ENCODE measurements around the gene PLCB1.

DNA sequence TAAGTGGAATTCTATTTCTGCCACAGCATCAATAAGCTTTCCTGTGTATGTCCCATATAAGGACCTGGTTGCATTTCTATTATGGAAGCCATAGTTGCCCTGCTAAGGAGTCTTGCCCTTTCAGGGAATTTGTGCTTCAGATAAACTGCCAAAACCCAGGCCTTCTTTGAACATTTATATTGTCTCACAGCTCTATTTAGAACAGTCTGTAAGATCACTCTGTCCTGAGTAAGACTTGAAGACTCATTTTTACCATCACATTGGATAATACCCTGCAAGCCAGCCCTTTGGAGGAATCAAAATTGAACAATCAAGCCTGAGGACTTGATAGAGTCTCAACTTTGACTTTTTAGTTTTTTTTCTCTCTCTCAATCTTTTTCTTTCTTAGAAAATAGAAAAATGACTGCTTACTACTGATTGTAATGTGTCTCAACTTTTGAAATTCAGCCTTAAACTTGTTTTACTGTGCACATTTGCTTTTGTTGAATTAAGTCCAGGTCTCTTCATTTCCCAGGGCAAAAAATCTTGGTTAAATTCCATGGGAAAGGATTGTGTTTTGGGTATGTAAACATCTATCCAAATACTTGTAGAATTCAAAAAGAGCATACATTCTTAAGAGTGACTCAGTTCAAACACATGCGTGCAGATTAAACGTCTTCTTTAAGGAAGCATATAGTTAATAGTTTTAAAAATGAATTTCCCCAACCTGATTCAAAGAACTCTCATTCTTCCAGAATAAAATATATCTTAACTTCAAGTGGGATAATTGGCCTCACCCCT, 91.2 kb downstream of the PLCB1 start:
- TF ChIP-seq, protein P1, sequence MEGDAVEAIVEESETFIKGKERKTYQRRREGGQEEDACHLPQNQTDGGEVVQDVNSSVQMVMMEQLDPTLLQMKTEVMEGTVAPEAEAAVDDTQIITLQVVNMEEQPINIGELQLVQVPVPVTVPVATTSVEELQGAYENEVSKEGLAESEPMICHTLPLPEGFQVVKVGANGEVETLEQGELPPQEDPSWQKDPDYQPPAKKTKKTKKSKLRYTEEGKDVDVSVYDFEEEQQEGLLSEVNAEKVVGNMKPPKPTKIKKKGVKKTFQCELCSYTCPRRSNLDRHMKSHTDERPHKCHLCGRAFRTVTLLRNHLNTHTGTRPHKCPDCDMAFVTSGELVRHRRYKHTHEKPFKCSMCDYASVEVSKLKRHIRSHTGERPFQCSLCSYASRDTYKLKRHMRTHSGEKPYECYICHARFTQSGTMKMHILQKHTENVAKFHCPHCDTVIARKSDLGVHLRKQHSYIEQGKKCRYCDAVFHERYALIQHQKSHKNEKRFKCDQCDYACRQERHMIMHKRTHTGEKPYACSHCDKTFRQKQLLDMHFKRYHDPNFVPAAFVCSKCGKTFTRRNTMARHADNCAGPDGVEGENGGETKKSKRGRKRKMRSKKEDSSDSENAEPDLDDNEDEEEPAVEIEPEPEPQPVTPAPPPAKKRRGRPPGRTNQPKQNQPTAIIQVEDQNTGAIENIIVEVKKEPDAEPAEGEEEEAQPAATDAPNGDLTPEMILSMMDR (conservative IDR thresholded peaks at IDR 0.05; ENCODE audit: low read depth, low read length): no peak
- no peak for TF ChIP-seq EZH2 (IDR thresholded peaks at IDR 0.05; ENCODE audit: borderline replicate concordance, low read depth, low read length, poor library complexity, severe bottlenecking)
